Gastrocnemius medialis (tissue), 4 donors: ENCODE results near the gene IPO5.

ENCODE experiments used
- CTCF ChIP-seq, 5 experiments: fragments of 450-650 bp in 3 of 5; fragments of 200-600 bp in 2 of 5; sonication (generic) in 2 of 5; IDR thresholded peaks in 4 of 5; conservative IDR thresholded peaks in 1 of 5; 1 replicate in 4 of 5; 2 replicates in 1 of 5; pipeline ENCODE4 v1.5.1; 2016 to 2019; ENCODE audit warnings: antibody characterized with exemption in 5 of 5, mild to moderate bottlenecking in 3 of 5, moderate library complexity in 3 of 5
- POLR2A ChIP-seq, 2 donors: fragments of 450-650 bp; IDR thresholded peaks; one replicate each; pipeline ENCODE4 v1.6.1; 2017; ENCODE audit warnings: antibody characterized with exemption in 2 of 2, mild to moderate bottlenecking in 2 of 2, moderate library complexity in 2 of 2

- TF ChIP-seq CTCF (IDR thresholded peaks at IDR 0.05 in 4 of 5, conservative IDR thresholded peaks at IDR 0.05 in 1 of 5) (no peak), POLR2A (IDR thresholded peaks at IDR 0.05) (no peak)
Observed at GRCh38 chr13:97962887-97963286, 9.4 kb downstream of the IPO5 start.
